H1 (cell line): ENCODE data around the gene PRKCA. TPM values are rescaled to one million over a fixed set of nuclear protein-coding genes. Genes with fewer than 3 reads are reported as not detected.

Source experiments
- CTCF ChIA-PET: fragments of 300-600 bp; sonication (Branson Sonifier 250); formaldehyde crosslinking; loops from one replicate; lab custom pipeline; 2021; ENCODE audit not compliant: partially characterized antibody; lab: Charles Lee
- POLR2A ChIA-PET: fragments of 300-600 bp; sonication (Branson Sonifier 250); formaldehyde crosslinking; loops from one replicate; lab custom pipeline; 2021; ENCODE audit warnings: inconsistent platforms; ENCODE audit not compliant: partially characterized antibody; lab: Charles Lee
- DNase-seq, 2 experiments: peaks; one replicate each; pipeline versions ENCODE4 v3.0.0 to v3.0.0-alpha.2; 2010 to 2022; ENCODE audit warnings: low spot score in 2 of 2, low read depth in 1 of 2, mixed read lengths in 1 of 2
- FAIRE-seq: peaks from 2 replicates; lab custom pipeline; 2011; peaks lifted over from hg19 to GRCh38; lab: Jason Lieb, UNC
- H2AFZ ChIP-seq: 2 replicates; pipeline ENCODE4 v1.8.1; 2012; ENCODE audit warnings: low read length, inconsistent platforms
- H2AK5ac ChIP-seq: 2 replicates; pipeline ENCODE4 v1.6.1; 2013; ENCODE audit warnings: low read depth, low read length
- H2BK120ac ChIP-seq: replicated peaks from 2 replicates; pipeline ENCODE3; 2013; ENCODE audit warnings: low read depth, low read length, inconsistent platforms
- H2BK12ac ChIP-seq: 2 replicates; pipeline ENCODE4 v1.6.1; 2013; ENCODE audit warnings: low read depth, low read length
- H2BK15ac ChIP-seq: 2 replicates; pipeline ENCODE4 v1.6.1; 2013; ENCODE audit warnings: low read length
- H2BK20ac ChIP-seq: 2 replicates; pipeline ENCODE4 v1.6.1; 2013; ENCODE audit warnings: low read length
- H2BK5ac ChIP-seq: 2 replicates; pipeline ENCODE4 v1.6.1; 2013; ENCODE audit warnings: low read depth, low read length
- H3K14ac ChIP-seq: 2 replicates; pipeline ENCODE4 v1.6.1; 2013; ENCODE audit warnings: inconsistent platforms; ENCODE audit not compliant: insufficient read length
- H3K18ac ChIP-seq: 2 replicates; pipeline ENCODE4 v1.6.1; 2013; ENCODE audit warnings: low read length; ENCODE audit errors: extremely low read depth
- H3K23ac ChIP-seq: 2 replicates; pipeline ENCODE4 v1.6.1; 2013; ENCODE audit warnings: inconsistent platforms; ENCODE audit not compliant: insufficient read length
- H3K23me2 ChIP-seq: 2 replicates; pipeline ENCODE4 v1.6.1; 2013; ENCODE audit warnings: low read depth, low read length
- H3K27ac ChIP-seq: 2 replicates; pipeline ENCODE4 v1.6.1; 2011; ENCODE audit warnings: low read depth, low read length, inconsistent platforms
- H3K27me3 ChIP-seq, 4 experiments: replicated peaks in 1 of 4; 1 replicate in 1 of 4; 2 replicates in 3 of 4; pipeline versions ENCODE4 v1.6.1 to v1.8.1; 2011 to 2013; ENCODE audit warnings: low read length in 3 of 4, mild to moderate bottlenecking in 3 of 4, inconsistent platforms in 2 of 4, mixed read lengths in 2 of 4, moderate library complexity in 1 of 4; ENCODE audit not compliant: control insufficient read depth in 3 of 4, insufficient read depth in 3 of 4; ENCODE audit errors: extremely low read depth in 1 of 4
- H3K36me3 ChIP-seq, 4 experiments: 2 replicates each; pipeline versions ENCODE4 v1.6.1 to v1.8.1; 2011 to 2013; ENCODE audit warnings: mild to moderate bottlenecking in 4 of 4, low read length in 3 of 4, moderate library complexity in 2 of 4, control low read depth in 1 of 4, inconsistent platforms in 1 of 4; ENCODE audit not compliant: insufficient read depth in 4 of 4, control insufficient read depth in 2 of 4
- H3K4ac ChIP-seq: replicated peaks from 2 replicates; pipeline ENCODE3; 2013; ENCODE audit warnings: low read length, low read depth, mixed read lengths, inconsistent platforms; ENCODE audit not compliant: insufficient read length
- H3K4me1 ChIP-seq, 4 experiments: replicated peaks in 1 of 4; 1 replicate in 1 of 4; 2 replicates in 3 of 4; pipeline versions ENCODE4 v1.6.1 to v1.8.1; 2011 to 2013; ENCODE audit warnings: low read length in 3 of 4, inconsistent platforms in 2 of 4, mixed read lengths in 1 of 4; ENCODE audit not compliant: insufficient read depth in 4 of 4, control insufficient read depth in 3 of 4
- H3K4me2 ChIP-seq, 2 experiments: 2 replicates each; pipeline versions ENCODE4 v1.6.1 to v1.8.1; 2011 to 2013; ENCODE audit warnings: low read depth in 2 of 2, low read length in 2 of 2, control low read depth in 1 of 2, inconsistent platforms in 1 of 2, mild to moderate bottlenecking in 1 of 2; ENCODE audit not compliant: insufficient read depth in 1 of 2
- H3K4me3 ChIP-seq, 4 experiments: fragments of 200-600, 300-600 bp in 1 of 4; sonication (generic), shearing (Covaris generic), sonication (Bioruptor Twin) in 1 of 4; 2 replicates each; pipeline versions ENCODE4 v1.5.1 to v1.8.1; 2011 to 2016; ENCODE audit warnings: low read length in 4 of 4, low read depth in 3 of 4, control low read depth in 2 of 4, inconsistent platforms in 2 of 4, mild to moderate bottlenecking in 2 of 4, mixed read lengths in 1 of 4, moderate library complexity in 1 of 4; ENCODE audit not compliant: insufficient read depth in 2 of 4; ENCODE audit errors: extremely low read depth in 1 of 4
- H3K56ac ChIP-seq: replicated peaks from 2 replicates; pipeline ENCODE3; 2013; ENCODE audit warnings: low read depth, mild to moderate bottlenecking, mixed read lengths, low read length, inconsistent platforms; ENCODE audit not compliant: insufficient read length
- H3K79me1 ChIP-seq: 2 replicates; pipeline ENCODE4 v1.6.1; 2013; ENCODE audit warnings: low read depth, low read length, control low read depth
- H3K79me2 ChIP-seq, 2 experiments: 2 replicates each; pipeline versions ENCODE4 v1.6.1 to v1.8.1; 2012 to 2013; ENCODE audit warnings: low read length in 2 of 2, mild to moderate bottlenecking in 2 of 2, inconsistent platforms in 1 of 2; ENCODE audit not compliant: insufficient read depth in 2 of 2, control insufficient read depth in 1 of 2
- H3K9ac ChIP-seq, 4 experiments: replicated peaks in 1 of 4; 1 replicate in 1 of 4; 2 replicates in 3 of 4; pipeline versions ENCODE4 v1.6.1 to v1.8.1; 2011 to 2013; ENCODE audit warnings: low read depth in 3 of 4, low read length in 3 of 4, control low read depth in 2 of 4, mild to moderate bottlenecking in 2 of 4, moderate library complexity in 2 of 4, inconsistent platforms in 1 of 4; ENCODE audit errors: extremely low read depth in 1 of 4
- H3K9me3 ChIP-seq, 2 experiments: 2 replicates each; pipeline versions ENCODE4 v1.6.1 to v1.8.1; 2012 to 2013; ENCODE audit warnings: mild to moderate bottlenecking in 2 of 2, moderate library complexity in 2 of 2, control low read depth in 1 of 2, inconsistent platforms in 1 of 2, low read depth in 1 of 2, low read length in 1 of 2, mixed read lengths in 1 of 2; ENCODE audit not compliant: insufficient read depth in 2 of 2
- H4K20me1 ChIP-seq, 2 experiments: replicated peaks in 1 of 2; 2 replicates each; pipeline versions ENCODE3 to v1.8.1; 2011 to 2013; ENCODE audit warnings: inconsistent platforms in 2 of 2, low read length in 2 of 2, mild to moderate bottlenecking in 1 of 2; ENCODE audit not compliant: insufficient read depth in 2 of 2, control insufficient read depth in 1 of 2
- H4K5ac ChIP-seq: 2 replicates; pipeline ENCODE4 v1.6.1; 2013; ENCODE audit warnings: low read length, low read depth, mixed read lengths, inconsistent platforms; ENCODE audit not compliant: insufficient read length
- H4K8ac ChIP-seq: 2 replicates; pipeline ENCODE4 v1.8.0; 2013; ENCODE audit warnings: mild to moderate bottlenecking, moderate library complexity, low read length, inconsistent platforms; ENCODE audit not compliant: insufficient read depth; ENCODE audit errors: extremely low read depth
- H4K91ac ChIP-seq: replicated peaks from 2 replicates; pipeline ENCODE3; 2013; ENCODE audit warnings: low read length, mixed read lengths, inconsistent platforms; ENCODE audit not compliant: insufficient read length
- BACH1 ChIP-seq: IDR thresholded peaks from 2 replicates; pipeline ENCODE4 v1.6.1; 2012; ENCODE audit warnings: low read length, improper control_type of control experiment
- BRCA1 ChIP-seq: IDR thresholded peaks from 2 replicates; pipeline ENCODE4 v1.6.1; 2012; ENCODE audit warnings: low read depth, low read length, improper control_type of control experiment
- CBX8 ChIP-seq: fragments of 300-800, 300-1000 bp; sonication (generic); IDR thresholded peaks from 2 replicates; pipeline ENCODE4 v1.7.1; 2016; ENCODE audit warnings: low read depth, low read length, borderline replicate concordance
- GABPA ChIP-seq: IDR thresholded peaks from 2 replicates; pipeline ENCODE4 v1.6.1; 2011; ENCODE audit warnings: mild to moderate bottlenecking, low read length, moderate library complexity, borderline replicate concordance; ENCODE audit not compliant: insufficient read depth
- GTF2F1 ChIP-seq: IDR thresholded peaks from 2 replicates; pipeline ENCODE4 v1.6.1; 2012; ENCODE audit warnings: low read depth, low read length, improper control_type of control experiment, borderline replicate concordance
- HDAC6 ChIP-seq: IDR thresholded peaks from one replicate; pipeline ENCODE4 v1.7.1; 2012; ENCODE audit warnings: low read depth, mild to moderate bottlenecking, inconsistent platforms, low read length, moderate library complexity
- JUN ChIP-seq: IDR thresholded peaks from 2 replicates; pipeline ENCODE4 v1.6.1; 2011; ENCODE audit warnings: low read depth, mild to moderate bottlenecking, improper control_type of control experiment, low read length
- NRF1 ChIP-seq: IDR thresholded peaks from 2 replicates; pipeline ENCODE4 v1.6.1; 2011; ENCODE audit warnings: mild to moderate bottlenecking, low read depth, low read length, improper control_type of control experiment
- POLR2AphosphoS5 ChIP-seq: IDR thresholded peaks from 2 replicates; pipeline ENCODE4 v1.6.1; 2011; ENCODE audit warnings: low read depth, low read length
- POU5F1 ChIP-seq: IDR thresholded peaks from 2 replicates; pipeline ENCODE4 v1.6.1; 2011; ENCODE audit warnings: low read depth, mild to moderate bottlenecking, low read length, moderate library complexity
- SAP30 ChIP-seq: fragments of 300-600 bp; sonication (generic); IDR thresholded peaks from 2 replicates; pipeline ENCODE4 v1.7.1; 2012; ENCODE audit warnings: low read length, moderate library complexity, mild to moderate bottlenecking, inconsistent platforms; ENCODE audit not compliant: insufficient read depth, insufficient replicate concordance
- SIX5 ChIP-seq: IDR thresholded peaks from 2 replicates; pipeline ENCODE4 v1.6.1; 2011; ENCODE audit warnings: mild to moderate bottlenecking, low read depth, low read length
- TBP ChIP-seq: IDR thresholded peaks from 2 replicates; pipeline ENCODE4 v1.6.1; 2011; ENCODE audit warnings: low read depth, low read length, improper control_type of control experiment
- WGBS, 2 experiments: shearing (Covaris generic) in 1 of 2; methylation state at CpG; one replicate each; pipeline versions ENCODE4 v1.1.6 to v1.1.7; 2013 to 2015; ENCODE audit warnings: low lambda C conversion rate in 2 of 2, mixed read lengths in 2 of 2, inconsistent platforms in 1 of 2, low coverage in 1 of 2, missing lambda C conversion rate in 1 of 2; ENCODE audit not compliant: insufficient replicate concordance in 2 of 2, insufficient coverage in 1 of 2, insufficient read length in 1 of 2; ENCODE audit errors: extremely low coverage in 1 of 2, missing lambda C conversion rate in 1 of 2; 5-methylcytosine and 5-hydroxymethylcytosine counted together
- polyA plus RNA-seq, 7 experiments: library from polyadenylated mRNA; depleted of rRNA in 3 of 7; stranded (reverse) in 5 of 7; unstranded in 2 of 7; fragments of >200 nt in 5 of 7; fragments of 200-250 nt in 2 of 7; gene quantifications; 1 replicate in 5 of 7; 2 replicates in 1 of 7; 4 replicates in 1 of 7; pipeline versions ENCODE4 v1.2.1 to v1.2.3, GENCODE V29; 2011 to 2013; ENCODE audit warnings: missing spikeins in 2 of 7, mixed read lengths in 2 of 7
- total RNA-seq: library from RNA; stranded (reverse); fragmentation: NEBNext Ultra II Directional; extraction: Animal tissue kit (Norgen Biotek cat#: 25700); gene quantifications from 2 replicates; pipeline ENCODE4 v1.2.1, GENCODE V29; 2021

Gene PRKCA
- total and polyA plus RNA-seq, 2 of the 8 experiments (the other 6 are each of a cell fraction or from before 2014, with no cell fraction given): 5.8 to 17.8 TPM

GRCh38 chr17:66750781-66751543 is 448.5 kb downstream of the PRKCA start:
- FAIRE-seq (no peak), DNase-seq (no peak)
- ChIA-PET CTCF (interaction anchor here (0.8 to 2.5 kb wide), 4 partner anchors 13 to 146 kb away, joined by 3 to 10 read pairs (median 3); no protein-coding TSS in a partner anchor), POLR2A (no interaction called here)
- Histone ChIP-seq H2BK15ac (no peak overlapping the region), H4K8ac (no peak overlapping the region), H3K14ac (no peak overlapping the region), H3K56ac (no peak overlapping the region), H2BK12ac (no peak overlapping the region), H4K91ac (no peak overlapping the region), H3K27me3 (no peaks in the 10 kb centered on the region), H3K9me3 (no peaks in the 10 kb centered on the region), H3K27ac (no peak overlapping the region), H3K4me1 (peaks cover 0 to 8% (median 4%) of the 10 kb centered on the region in 4 experiments; a peak in 2 of 7 replicates), H2BK120ac (no peak overlapping the region), H2BK5ac (no peak overlapping the region), H2AFZ (no peak overlapping the region), H4K20me1 (no peaks in the 10 kb centered on the region), H3K23ac (no peak overlapping the region), H3K4ac (no peak overlapping the region), H3K18ac (no peak overlapping the region), H2BK20ac (no peak overlapping the region), H3K36me3 (no peaks in the 10 kb centered on the region), H3K4me2 (no peak overlapping the region), H3K79me1 (no peaks in the 10 kb centered on the region), H2AK5ac (no peak overlapping the region), H4K5ac (no peak overlapping the region), H3K23me2 (no peaks in the 10 kb centered on the region), H3K4me3 (no peak overlapping the region), H3K79me2 (no peaks in the 10 kb centered on the region), H3K9ac (no peak overlapping the region)
- 80% methylated on average over 11 of the region's 11 CpGs; no CpG with 5 or more reads in 1 of the 2 experiments for WGBS, 2 experiments
- TF ChIP-seq SIX5 (no peak), GABPA (no peak), HDAC6 (no peak), BACH1 (no peak), JUN (no peak), SAP30 (no peak), GTF2F1 (no peak), BRCA1 (no peak), CBX8 (no peak), POU5F1 (no peak), NRF1 (no peak), TBP (no peak), POLR2AphosphoS5 (no peak)
